Naive thymus-derived CD8-positive, alpha-beta T cell (primary cell): ENCODE data around the gene TMPRSS3. TPM values are rescaled to one million over a fixed set of nuclear protein-coding genes. Genes with fewer than 3 reads are reported as not detected.
A peak's percentile ranks its signal among the peaks of the same experiment; 100 is the strongest.

Experiments used
- ATAC-seq, 2 donors: fragments of 150-1000 bp; cut with Tn5 transposase in 1 of 2; sonication (Bioruptor Pico), chemical (Tn5 transposase) in 1 of 2; 1 replicate in 1 of 2; 2 replicates in 1 of 2; pipeline ENCODE4 v1.10.0; 2021; ENCODE audit warnings: mild to moderate bottlenecking in 2 of 2, moderate library complexity in 2 of 2
- POLR2A ChIA-PET: fragments of 350-600 bp; sonication (Branson Sonifier 250); formaldehyde crosslinking; loops from one replicate; lab custom pipeline; 2021; ENCODE audit warnings: antibody characterized with exemption; lab: Charles Lee
- DNase-seq, 10 donors: peaks; one replicate each; pipeline versions ENCODE4 v3.0.0 to v3.0.0-alpha.2; 2020 to 2022
- H3K27ac Mint-ChIP-seq, 10 donors: one replicate each; pipeline ENCODE4 v1.8.0; 2020 to 2022; ENCODE audit warnings: mild to moderate bottlenecking in 10 of 10, mixed read lengths in 10 of 10, moderate library complexity in 4 of 10, inconsistent platforms in 1 of 10
- H3K27me3 Mint-ChIP-seq, 5 donors: one replicate each; pipeline ENCODE4 v1.8.0; 2021 to 2022; ENCODE audit warnings: mixed read lengths in 5 of 5
- H3K36me3 Mint-ChIP-seq, 3 donors: one replicate each; pipeline ENCODE4 v1.8.0; 2020 to 2022; ENCODE audit warnings: mixed read lengths in 3 of 3, mild to moderate bottlenecking in 2 of 3, inconsistent platforms in 1 of 3
- H3K4me1 Mint-ChIP-seq, 4 donors: one replicate each; pipeline ENCODE4 v1.8.0; 2021 to 2022; ENCODE audit warnings: mixed read lengths in 4 of 4
- H3K4me3 Mint-ChIP-seq, 10 donors: one replicate each; pipeline ENCODE4 v1.8.0; 2020 to 2022; ENCODE audit warnings: mild to moderate bottlenecking in 10 of 10, mixed read lengths in 10 of 10, moderate library complexity in 6 of 10, inconsistent platforms in 1 of 10
- H3K9me3 Mint-ChIP-seq, 9 donors: one replicate each; pipeline ENCODE4 v1.8.0; 2020 to 2022; ENCODE audit warnings: mixed read lengths in 9 of 9, mild to moderate bottlenecking in 3 of 9, inconsistent platforms in 1 of 9, moderate library complexity in 1 of 9
- polyA plus RNA-seq, 3 donors: library from polyadenylated mRNA; unstranded; fragments of 300-500 nt; fragmentation: Illumina TruSeq; gene quantifications; one replicate each; pipeline ENCODE4 v1.2.3, GENCODE V29; 2021
- total RNA-seq, 8 experiments: library from RNA in 2 of 8; stranded (reverse) in 2 of 8; gene quantifications; one replicate each; pipeline ENCODE4 v1.2.3 and lab custom pipeline; 2021 to 2026

The TMPRSS3 gene
- total and polyA plus RNA-seq, 5 experiments from 2014 or later, result 0.89 to 2.9 (median 1.8) TPM; not detected in 1

GRCh38 chr21:42427809-42428419, 32.1 kb upstream of the TMPRSS3 start:
- no peaks in the 10 kb centered on the region for H3K27me3 Mint-ChIP-seq
- H3K27ac Mint-ChIP-seq, result peak overlapping the region in 3 of 10 donors; percentile 15 to 94 (median 70)
- peaks cover 17 to 80% (median 39%) of the 10 kb centered on the region in 3 donors for H3K36me3 Mint-ChIP-seq
- DNase-seq (peak in 1 of 10 donors; percentile 23), ATAC-seq (no peak)
- H3K9me3 Mint-ChIP-seq, result peaks cover 0 to 6% (median 0%) of the 10 kb centered on the region in 9 donors
- POLR2A ChIA-PET, result interaction anchor here (0.7 to 22.4 kb wide), 7 partner anchors 9 to 34 kb away, joined by 3 to 273 read pairs (median 3); partner anchors contain the start of gene UBASH3A
- peaks cover 42 to 65% (median 52%) of the 10 kb centered on the region in 4 donors for H3K4me1 Mint-ChIP-seq
- peak overlapping the region in 1 of 10 donors; percentile 47 for H3K4me3 Mint-ChIP-seq

- H3K4me1 Mint-ChIP-seq, result peaks cover 39 to 73% (median 62%) of the 10 kb centered on the region in 4 donors
- peak overlapping the region in 7 of 10 donors; percentile 30 to 60 (median 47) for H3K4me3 Mint-ChIP-seq
Measured at GRCh38 chr21:42426876-42427480, 31.1 kb upstream of the TMPRSS3 start.

GRCh38 chr21:42426424-42426823, 30.6 kb upstream of the TMPRSS3 start:
- H3K9me3 Mint-ChIP-seq, result no peaks in the 10 kb centered on the region
- DNase-seq, result peak in 1 of 10 donors; percentile 37
- no peaks in the 10 kb centered on the region for H3K27me3 Mint-ChIP-seq
- H3K27ac Mint-ChIP-seq, result peak overlapping the region; percentile 37 to 98 (median 90)
- ATAC-seq, result no peak
- POLR2A ChIA-PET, result interaction anchor here (0.6 to 22.4 kb wide), 7 partner anchors 8 to 69 kb away, joined by 3 to 273 read pairs (median 4); partner anchors contain the start of genes RSPH1 and UBASH3A
- H3K36me3 Mint-ChIP-seq, result peaks cover 6 to 78% (median 32%) of the 10 kb centered on the region in 3 donors
- H3K4me3 Mint-ChIP-seq, result peak overlapping the region in 9 of 10 donors; percentile 20 to 66 (median 47)
- peaks cover 44 to 78% (median 67%) of the 10 kb centered on the region in 4 donors for H3K4me1 Mint-ChIP-seq

More at GRCh38 chr21:42426876-42427480, 31.1 kb upstream of the TMPRSS3 start:
- peak in 1 of 10 donors; percentile 51 for DNase-seq
- Mint-ChIP-seq H3K27me3 (no peaks in the 10 kb centered on the region), H3K27ac (peak overlapping the region in 6 of 10 donors; percentile 66 to 98 (median 86)), H3K36me3 (peaks cover 8 to 78% (median 31%) of the 10 kb centered on the region in 3 donors), H3K9me3 (no peaks in the 10 kb centered on the region)
- no peak for ATAC-seq
- POLR2A ChIA-PET, result interaction anchor here (0.6 to 22.4 kb wide), 9 partner anchors 9 to 69 kb away, joined by 3 to 273 read pairs (median 4); partner anchors contain the start of genes RSPH1 and UBASH3A

- Mint-ChIP-seq H3K27me3 (no peaks in the 10 kb centered on the region), H3K4me1 (peaks cover 48 to 85% (median 75%) of the 10 kb centered on the region in 4 donors), H3K4me3 (peak overlapping the region; percentile 60 to 91 (median 80)), H3K27ac (peak overlapping the region; percentile 83 to 98 (median 90)), H3K9me3 (no peaks in the 10 kb centered on the region), H3K36me3 (peaks cover 15 to 82% (median 40%) of the 10 kb centered on the region in 3 donors)
- POLR2A ChIA-PET, result interaction anchor here (0.7 to 22.4 kb wide), 10 partner anchors 10 to 44 kb away, joined by 3 to 273 read pairs (median 7); partner anchors contain the start of gene UBASH3A
- ATAC-seq (peak; percentile 9), DNase-seq (peak in 1 of 10 donors; percentile 11)
Measured at GRCh38 chr21:42425591-42425990, 29.7 kb upstream of the TMPRSS3 start.

- peaks cover 50 to 88% (median 80%) of the 10 kb centered on the region in 4 donors for H3K4me1 Mint-ChIP-seq
- DNase-seq (peak; percentile 55 to 92 (median 84)), ATAC-seq (peak; percentile 90 to 93)
- H3K36me3 Mint-ChIP-seq, result peaks cover 17 to 81% (median 42%) of the 10 kb centered on the region in 3 donors
- peak overlapping the region; percentile 83 to 98 (median 90) for H3K27ac Mint-ChIP-seq
- POLR2A ChIA-PET, result interaction anchor here (0.7 to 22.4 kb wide), 12 partner anchors 9 to 43 kb away, joined by 3 to 273 read pairs (median 5); partner anchors contain the start of gene UBASH3A
- no peaks in the 10 kb centered on the region for H3K9me3 Mint-ChIP-seq
- peaks cover 0 to 2% (median 0%) of the 10 kb centered on the region in 5 donors for H3K27me3 Mint-ChIP-seq
- peak overlapping the region; percentile 60 to 91 (median 80) for H3K4me3 Mint-ChIP-seq
Measured at GRCh38 chr21:42424914-42425541, 29.2 kb upstream of the TMPRSS3 start.

- peaks cover 0 to 2% (median 0%) of the 10 kb centered on the region in 5 donors for H3K27me3 Mint-ChIP-seq
- DNase-seq (no peak), ATAC-seq (no peak)
- peaks cover 25 to 83% (median 50%) of the 10 kb centered on the region in 3 donors for H3K36me3 Mint-ChIP-seq
- H3K4me3 Mint-ChIP-seq, result peak overlapping the region; percentile 56 to 91 (median 77)
- H3K27ac Mint-ChIP-seq, result peak overlapping the region; percentile 83 to 98 (median 90)
- H3K9me3 Mint-ChIP-seq, result no peaks in the 10 kb centered on the region
- H3K4me1 Mint-ChIP-seq, result peaks cover 53 to 88% (median 85%) of the 10 kb centered on the region in 4 donors
- POLR2A ChIA-PET, result interaction anchor here (1.7 to 22.4 kb wide), 6 partner anchors 8 to 31 kb away, joined by 3 to 273 read pairs (median 8); partner anchors contain the start of gene UBASH3A
Measured at GRCh38 chr21:42423685-42424084, 27.8 kb upstream of the TMPRSS3 start.

GRCh38 chr21:42423197-42423675, 27.4 kb upstream of the TMPRSS3 start:
- POLR2A ChIA-PET, result interaction anchor here (0.9 to 22.4 kb wide), 6 partner anchors 14 to 60 kb away, joined by 3 to 273 read pairs (median 8); partner anchors contain the start of gene UBASH3A
- Mint-ChIP-seq H3K27me3 (peaks cover 0 to 2% (median 0%) of the 10 kb centered on the region in 5 donors), H3K4me3 (peak overlapping the region; percentile 56 to 91 (median 77)), H3K9me3 (no peaks in the 10 kb centered on the region), H3K27ac (peak overlapping the region; percentile 83 to 98 (median 90)), H3K36me3 (peaks cover 25 to 84% (median 54%) of the 10 kb centered on the region in 3 donors), H3K4me1 (peaks cover 53 to 89% (median 87%) of the 10 kb centered on the region in 4 donors)
- peak in 4 of 10 donors; percentile 25 to 44 (median 32) for DNase-seq
- peak in 1 of 2 donors; percentile 24 for ATAC-seq

- peaks cover 29 to 76% (median 52%) of the 10 kb centered on the region in 3 donors for H3K36me3 Mint-ChIP-seq
- H3K27ac Mint-ChIP-seq, result peak overlapping the region; percentile 58 to 89 (median 74)
- H3K9me3 Mint-ChIP-seq, result no peaks in the 10 kb centered on the region
- peak overlapping the region in 8 of 10 donors; percentile 23 to 79 (median 54) for H3K4me3 Mint-ChIP-seq
- no peak for ATAC-seq
- H3K4me1 Mint-ChIP-seq, result peaks cover 44 to 85% (median 84%) of the 10 kb centered on the region in 4 donors
- no peak for DNase-seq
- H3K27me3 Mint-ChIP-seq, result peaks cover 0 to 2% (median 0%) of the 10 kb centered on the region in 5 donors
- POLR2A ChIA-PET, result interaction anchor here (0.8 to 22.4 kb wide), 7 partner anchors 9 to 29 kb away, joined by 3 to 273 read pairs (median 6); partner anchors contain the start of gene UBASH3A
Measured at GRCh38 chr21:42421018-42421793, 25.4 kb upstream of the TMPRSS3 start.

GRCh38 chr21:42419845-42420244, 24.0 kb upstream of the TMPRSS3 start:
- POLR2A ChIA-PET, result interaction anchor here (0.9 to 22.4 kb wide), 5 partner anchors 9 to 30 kb away, joined by 3 to 273 read pairs (median 6); partner anchors contain the start of gene UBASH3A
- no peak for DNase-seq
- H3K27ac Mint-ChIP-seq, result peak overlapping the region in 2 of 10 donors; percentile 12 to 48

GRCh38 chr21:42418886-42419285, 23.0 kb upstream of the TMPRSS3 start:
- H3K9me3 Mint-ChIP-seq, result no peaks in the 10 kb centered on the region
- POLR2A ChIA-PET, result interaction anchor here (0.5 to 22.4 kb wide), 5 partner anchors 9 to 16 kb away, joined by 3 to 273 read pairs (median 3); partner anchors contain the start of gene UBASH3A
- H3K36me3 Mint-ChIP-seq, result peaks cover 34 to 60% (median 56%) of the 10 kb centered on the region in 3 donors
- H3K27me3 Mint-ChIP-seq, result peaks cover 0 to 2% (median 0%) of the 10 kb centered on the region in 5 donors
- no peak for ATAC-seq
- H3K27ac Mint-ChIP-seq, result peak overlapping the region in 4 of 10 donors; percentile 6 to 51 (median 28)
- no peak for DNase-seq
- H3K4me3 Mint-ChIP-seq, result no peak overlapping the region
- H3K4me1 Mint-ChIP-seq, result peaks cover 40 to 85% (median 84%) of the 10 kb centered on the region in 4 donors

More at GRCh38 chr21:42419845-42420244, 24.0 kb upstream of the TMPRSS3 start:
- ATAC-seq, result no peak
- peaks cover 40 to 85% (median 84%) of the 10 kb centered on the region in 4 donors for H3K4me1 Mint-ChIP-seq
- H3K36me3 Mint-ChIP-seq, result peaks cover 29 to 68% (median 52%) of the 10 kb centered on the region in 3 donors
- H3K27me3 Mint-ChIP-seq, result peaks cover 0 to 2% (median 0%) of the 10 kb centered on the region in 5 donors
- H3K4me3 Mint-ChIP-seq, result no peak overlapping the region
- no peaks in the 10 kb centered on the region for H3K9me3 Mint-ChIP-seq
